Hippocampal formation (tissue), 2 donors: ENCODE results near the gene TTC21A.

ENCODE experiments used
- DNase-seq, 2 donors: peaks; one replicate each; lab custom pipeline; 2025; lab: John Stamatoyannopoulos, UW

The TTC21A gene

DNA sequence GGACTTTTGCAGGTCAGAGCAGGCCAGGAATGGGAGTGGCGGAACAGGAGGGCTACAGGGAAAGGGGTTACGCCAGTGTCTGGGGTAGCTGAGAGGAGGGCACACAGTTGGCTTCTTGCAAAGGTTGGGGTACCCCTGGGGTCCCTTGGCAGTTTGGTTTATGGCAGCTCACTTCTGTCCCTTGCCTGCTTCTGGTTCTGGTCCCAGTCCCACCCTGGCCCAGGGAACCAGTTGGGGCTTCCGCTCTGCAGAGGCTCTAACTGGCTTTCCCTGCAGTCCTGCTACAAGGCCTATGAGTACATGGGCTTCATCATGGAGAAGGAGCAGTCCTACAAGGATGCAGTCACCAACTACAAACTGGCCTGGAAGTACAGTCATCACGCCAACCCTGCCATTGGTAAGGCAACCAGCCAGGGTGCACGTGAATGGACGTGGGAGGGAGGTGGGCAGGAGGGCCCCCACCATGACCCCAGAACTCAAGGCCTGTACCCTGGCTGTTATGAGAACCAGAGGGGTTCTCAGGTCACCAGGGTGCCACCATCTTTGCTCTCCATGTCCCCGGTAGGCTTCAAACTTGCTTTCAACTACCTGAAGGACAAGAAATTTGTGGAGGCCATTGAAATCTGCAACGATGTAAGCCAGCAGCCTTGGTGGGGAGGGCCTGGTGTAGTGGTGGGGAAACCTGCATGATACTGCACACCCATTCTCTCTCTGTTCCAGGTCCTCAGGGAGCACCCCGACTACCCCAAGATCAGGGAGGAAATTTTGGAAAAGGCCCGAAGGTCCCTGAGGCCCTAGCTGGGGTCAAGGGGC, 30.7 kb downstream of the TTC21A start:
- no peak for DNase-seq

DNA sequence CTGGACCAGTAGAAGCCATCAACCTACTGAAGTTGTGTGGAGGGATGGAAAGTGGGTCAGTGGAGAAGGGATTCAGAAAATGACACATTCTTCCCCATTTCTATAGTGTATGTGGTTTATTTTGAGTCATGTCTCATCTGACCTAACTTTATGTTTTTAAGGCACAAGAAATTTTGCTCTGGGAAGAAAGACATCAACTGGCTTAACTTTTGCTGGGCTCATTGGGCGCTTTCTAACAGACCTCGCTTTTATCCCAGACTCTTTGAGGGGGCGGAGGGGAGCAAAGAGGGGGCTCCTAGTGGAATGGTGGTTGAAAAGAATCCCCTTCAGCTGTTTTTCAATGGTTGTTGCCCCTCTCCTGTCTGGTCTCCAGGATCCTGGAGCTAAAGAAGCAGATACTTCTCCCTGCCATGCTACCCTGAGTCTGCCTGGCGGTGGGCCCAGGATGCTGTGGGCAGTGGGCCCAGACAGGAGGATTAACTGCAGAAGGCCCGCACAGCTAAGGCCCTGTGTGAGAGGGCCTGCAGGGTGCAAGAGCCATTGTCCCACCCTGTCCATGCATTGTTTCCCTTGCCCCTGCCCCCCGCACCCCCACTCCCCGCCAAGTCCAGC, 31.4 kb downstream of the TTC21A start:
- peak; percentile 32 to 48 for DNase-seq

DNA sequence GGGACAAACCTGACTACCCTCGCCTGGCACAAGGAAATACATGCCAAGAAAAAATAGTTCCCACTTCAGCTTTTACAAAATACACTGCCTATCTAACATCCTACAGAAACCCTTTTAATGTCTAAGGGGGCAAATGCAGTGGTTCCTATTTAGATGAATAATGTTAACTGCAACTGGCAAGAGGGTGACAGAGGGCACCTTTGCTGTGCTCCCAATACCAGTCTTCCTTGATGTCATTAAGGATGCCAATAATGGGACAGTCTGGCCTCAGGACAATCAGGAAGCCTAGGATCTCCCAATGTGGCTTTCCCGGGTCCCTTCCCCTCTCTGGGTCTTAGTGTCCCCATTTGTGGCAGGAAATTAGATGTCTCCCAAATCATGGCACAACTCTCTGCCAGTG, 32.0 kb downstream of the TTC21A start:
- no peak for DNase-seq

DNA sequence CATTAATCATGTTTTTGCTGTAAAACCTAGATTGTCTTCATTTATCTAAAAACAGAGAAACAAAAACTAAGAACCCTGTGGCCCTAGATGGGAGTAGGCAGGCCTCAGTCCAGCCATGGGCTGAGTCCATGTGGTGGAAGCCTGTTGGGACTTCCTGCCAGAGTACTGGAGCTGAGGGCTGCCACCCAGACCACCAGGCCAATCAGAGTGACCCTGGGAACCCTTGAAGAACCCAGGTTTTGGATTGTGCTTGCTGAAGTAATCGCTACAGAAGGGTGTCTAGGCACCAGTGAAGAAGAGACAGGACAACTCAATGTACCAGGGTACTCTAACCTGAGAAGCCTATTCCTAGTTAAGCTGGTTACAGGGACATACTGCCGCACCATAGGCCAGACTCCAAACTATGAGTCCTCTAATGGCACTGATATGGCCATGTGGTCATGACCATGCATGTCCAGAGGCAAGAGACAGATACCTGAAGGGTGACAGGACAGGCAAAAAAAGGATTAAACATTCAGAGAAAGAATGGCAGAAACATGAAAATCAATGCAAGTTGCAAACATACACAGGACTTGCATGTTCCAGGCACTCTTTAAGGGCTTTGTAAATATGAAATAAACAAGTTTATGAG, 33.0 kb downstream of the TTC21A start:
- DNase-seq, result no peak

DNA sequence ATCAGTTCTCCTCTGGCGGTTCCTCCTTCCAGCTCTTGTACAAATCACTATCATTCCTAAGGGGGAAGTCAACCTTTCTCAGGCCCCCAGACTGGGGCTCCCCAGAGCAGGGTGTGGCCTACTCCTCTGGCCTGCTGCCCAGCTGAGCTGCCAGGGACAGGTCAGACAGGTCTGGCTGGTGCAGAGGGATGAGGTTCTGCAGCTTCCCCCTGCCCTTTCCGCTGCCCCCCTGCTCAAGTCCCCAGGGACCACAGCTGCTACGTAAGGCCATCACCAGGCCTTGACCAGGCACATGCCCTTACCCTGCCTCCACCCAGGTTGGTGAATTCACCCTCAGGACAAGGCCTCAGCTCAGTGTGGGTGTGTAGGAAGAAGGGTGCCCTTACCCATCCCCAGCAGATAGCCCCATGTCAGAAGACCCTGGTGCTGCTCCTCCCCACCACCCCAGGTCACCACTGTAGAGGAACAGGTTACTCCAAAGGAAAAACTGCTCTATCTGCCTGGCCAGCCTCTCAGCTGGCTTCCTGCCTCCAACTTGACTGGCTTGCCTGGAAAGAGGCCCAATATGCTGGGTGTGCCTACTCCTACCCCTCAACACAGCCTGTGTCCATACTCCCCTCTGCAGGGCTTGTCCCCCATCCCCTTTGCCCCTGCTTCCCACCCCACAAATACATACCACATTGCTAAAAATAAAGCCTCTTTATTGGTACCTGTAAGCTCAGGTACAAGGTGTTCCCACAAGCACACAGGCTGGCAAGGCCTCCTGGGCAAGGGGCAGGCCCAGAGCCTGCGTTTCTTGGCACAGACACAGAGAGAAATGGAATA, 33.9 kb downstream of the TTC21A start:
- DNase-seq, result no peak

DNA sequence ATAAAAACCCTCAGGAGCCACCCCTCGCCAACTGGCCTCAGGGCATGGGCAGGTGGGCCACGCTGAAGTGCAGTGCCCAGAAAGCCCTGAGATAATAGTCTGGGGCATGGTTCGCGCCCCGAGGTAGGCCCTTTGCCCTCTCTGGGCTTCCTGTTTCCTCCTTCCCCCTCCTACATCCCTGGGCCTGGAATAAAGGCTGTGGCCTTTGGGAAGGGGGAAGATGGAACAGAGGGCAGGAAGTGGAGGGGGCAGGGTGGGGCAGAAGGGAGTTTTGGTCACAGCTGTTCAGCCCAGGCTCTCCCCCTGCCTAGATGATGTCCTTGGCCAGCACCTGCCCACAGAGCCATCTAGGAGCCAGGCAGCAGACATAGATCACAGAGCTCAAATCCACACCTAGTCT, 34.6 kb downstream of the TTC21A start:
- DNase-seq, result no peak

DNA sequence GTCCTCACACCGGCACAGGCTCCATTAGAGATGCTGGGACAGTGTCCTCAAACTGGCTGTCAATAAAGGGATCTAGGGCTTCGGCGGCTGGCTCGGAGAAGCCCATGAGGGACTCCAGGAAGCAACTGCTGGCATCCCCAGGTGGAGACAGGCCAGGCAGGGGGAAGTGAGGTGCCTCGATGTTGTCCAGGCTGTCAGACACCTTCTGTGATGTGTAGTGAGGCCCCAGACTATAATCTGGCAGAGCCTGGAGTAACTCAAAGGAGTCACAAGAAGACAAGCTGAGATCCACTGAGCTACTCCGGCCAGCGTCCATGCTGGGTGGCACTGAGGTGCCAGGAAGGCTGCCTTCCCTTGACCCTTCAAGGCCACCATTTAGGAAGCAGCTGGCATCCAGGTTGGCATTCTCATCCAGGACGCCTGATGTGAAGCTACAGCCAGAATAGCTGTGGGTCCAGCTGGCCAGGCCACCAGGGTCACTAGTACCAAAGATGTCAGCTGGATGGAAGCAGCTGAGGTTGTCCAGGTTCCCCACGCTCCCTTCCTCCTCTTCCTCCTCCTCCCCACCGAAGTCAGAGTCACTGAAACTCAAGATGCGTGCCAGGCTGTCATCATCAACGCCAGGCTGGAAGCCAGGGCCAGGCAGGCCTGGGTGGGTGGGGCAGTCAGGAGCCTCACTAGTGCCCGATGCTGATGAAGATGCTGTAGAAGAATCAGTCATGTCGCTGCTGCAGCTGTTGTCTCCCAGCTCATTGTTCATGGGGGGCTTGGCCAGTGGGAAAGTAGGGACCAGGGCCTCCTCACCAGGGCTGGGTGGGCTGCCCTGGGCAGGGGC, 35.8 kb downstream of the TTC21A start:
- DNase-seq, result no peak

DNA sequence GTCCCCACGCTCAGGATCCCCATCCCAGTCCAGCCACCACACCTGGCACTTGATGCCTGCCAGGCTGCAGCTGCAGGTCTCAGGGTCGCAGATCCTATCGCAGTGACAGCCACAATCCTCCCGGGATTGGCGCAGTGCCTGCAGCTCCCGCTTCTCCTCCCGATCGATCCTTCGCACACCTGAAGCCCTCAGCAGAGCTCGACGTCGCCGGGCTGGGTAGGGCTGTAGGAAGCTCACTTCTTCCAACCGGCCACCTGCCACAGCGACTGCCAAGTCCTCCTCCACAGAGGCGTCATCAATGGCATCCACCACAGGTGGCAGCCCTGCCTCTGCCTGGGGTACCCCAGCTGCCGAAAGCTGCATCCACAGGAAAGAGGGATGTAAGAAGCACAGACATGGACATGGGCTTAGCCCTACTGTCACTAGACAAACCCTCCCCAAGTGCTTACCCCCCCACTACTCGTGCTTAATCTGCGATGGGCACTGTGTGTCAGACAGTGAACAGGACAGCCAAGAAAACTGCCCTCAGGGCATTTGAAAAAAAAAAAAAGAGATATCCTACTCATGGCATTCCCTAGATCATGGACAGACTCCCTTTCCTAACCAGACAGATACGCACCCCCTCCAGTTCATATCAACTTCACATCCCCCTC, 36.7 kb downstream of the TTC21A start:
- no peak for DNase-seq

DNA sequence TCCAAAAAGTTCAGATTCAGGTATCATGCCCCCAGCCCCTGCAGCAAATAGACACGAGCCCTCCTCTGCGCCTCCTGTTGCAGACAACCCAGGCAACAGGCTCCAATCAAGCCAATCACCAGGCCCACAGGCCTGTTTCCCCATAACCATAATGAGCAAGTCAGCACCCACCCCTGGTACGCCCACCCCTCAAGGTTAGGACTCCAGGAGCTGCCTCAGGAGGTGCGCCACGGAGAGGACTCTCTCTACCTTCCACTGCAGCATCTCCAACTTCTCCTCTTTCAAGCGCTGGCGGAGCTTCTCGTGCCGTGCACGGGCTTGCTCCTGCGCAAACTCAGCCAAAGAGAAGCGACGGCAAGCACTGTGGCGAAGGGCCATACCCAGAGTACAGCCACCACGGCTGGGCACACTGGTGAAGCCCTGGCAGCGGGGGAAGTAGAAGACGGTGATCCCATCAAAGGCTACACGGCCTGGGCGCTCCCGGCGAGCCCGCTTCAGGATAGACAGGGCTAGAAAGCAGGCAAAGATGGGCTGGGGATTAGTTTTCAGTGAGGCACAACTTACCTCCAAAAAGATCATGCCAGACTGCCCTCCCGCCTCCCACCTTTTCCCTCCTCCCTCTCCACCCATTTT, 37.4 kb downstream of the TTC21A start:
- DNase-seq, result no peak

DNA sequence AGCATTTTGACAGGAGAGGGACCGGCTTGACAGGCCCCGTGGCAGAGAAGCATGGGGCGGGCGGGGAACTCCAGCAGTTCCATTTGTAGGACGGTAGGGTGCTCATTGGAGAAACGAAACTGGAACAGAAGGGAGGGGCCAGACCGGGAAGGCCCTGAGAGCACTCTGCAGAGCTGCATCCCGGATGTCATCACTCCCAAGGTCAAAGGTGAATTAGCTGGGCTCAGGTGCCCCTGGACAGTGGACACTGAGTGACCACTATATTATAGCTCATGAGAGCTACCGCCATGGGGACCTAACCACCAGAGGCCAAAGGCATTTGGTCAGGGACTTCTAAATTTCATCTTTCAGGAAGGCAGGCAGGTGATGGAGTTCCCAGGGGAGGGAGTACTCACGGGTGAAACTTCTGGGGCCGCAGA, 38.6 kb downstream of the TTC21A start:
- no peak for DNase-seq

DNA sequence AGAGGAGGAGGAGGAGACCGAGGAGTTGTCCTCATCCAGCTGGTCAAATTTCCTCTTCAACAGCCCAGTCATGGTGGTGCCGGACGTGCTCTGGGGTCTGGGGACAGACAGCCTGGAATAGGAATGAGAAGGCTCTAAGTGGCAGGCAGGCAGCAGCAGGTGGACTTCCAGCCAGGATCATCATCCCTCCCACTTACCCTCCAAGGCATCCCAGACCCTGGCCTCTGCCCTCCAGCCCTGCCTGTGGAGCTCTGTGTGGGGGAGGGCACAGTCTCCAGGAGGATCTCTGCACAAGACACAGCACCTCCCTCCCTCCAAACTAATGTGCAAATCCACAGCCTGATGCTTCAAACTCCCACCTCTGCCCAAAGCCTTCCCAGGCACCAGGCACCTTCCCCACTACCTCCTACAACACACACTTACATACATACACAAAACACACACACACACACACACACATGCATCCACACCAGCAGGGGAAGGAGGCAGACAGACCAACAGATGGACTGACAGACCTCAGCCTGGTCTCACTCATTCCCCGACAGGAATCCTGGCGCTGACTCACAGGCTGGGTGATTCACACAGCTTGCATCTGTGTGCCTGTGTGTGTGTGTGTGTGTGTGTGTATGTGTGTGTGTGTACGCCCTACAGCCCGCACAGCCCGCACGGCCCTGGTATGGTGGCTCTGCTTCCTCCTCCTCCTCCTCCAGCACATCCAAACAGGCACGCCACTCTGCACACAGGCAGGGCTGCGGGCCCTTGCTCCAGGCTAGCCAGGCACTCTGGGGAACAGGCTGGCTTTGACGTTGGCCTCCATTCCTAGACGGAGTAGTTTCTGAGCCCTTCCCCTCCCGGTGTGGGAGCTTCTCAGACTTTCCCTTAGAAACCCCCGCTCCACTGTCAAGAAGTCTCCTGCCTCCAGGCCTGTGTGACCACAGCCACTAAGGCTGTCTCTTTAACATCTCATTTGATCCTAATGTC, 39.4 kb downstream of the TTC21A start:
- peak in 1 of 2 donors; percentile 33 for DNase-seq

DNA sequence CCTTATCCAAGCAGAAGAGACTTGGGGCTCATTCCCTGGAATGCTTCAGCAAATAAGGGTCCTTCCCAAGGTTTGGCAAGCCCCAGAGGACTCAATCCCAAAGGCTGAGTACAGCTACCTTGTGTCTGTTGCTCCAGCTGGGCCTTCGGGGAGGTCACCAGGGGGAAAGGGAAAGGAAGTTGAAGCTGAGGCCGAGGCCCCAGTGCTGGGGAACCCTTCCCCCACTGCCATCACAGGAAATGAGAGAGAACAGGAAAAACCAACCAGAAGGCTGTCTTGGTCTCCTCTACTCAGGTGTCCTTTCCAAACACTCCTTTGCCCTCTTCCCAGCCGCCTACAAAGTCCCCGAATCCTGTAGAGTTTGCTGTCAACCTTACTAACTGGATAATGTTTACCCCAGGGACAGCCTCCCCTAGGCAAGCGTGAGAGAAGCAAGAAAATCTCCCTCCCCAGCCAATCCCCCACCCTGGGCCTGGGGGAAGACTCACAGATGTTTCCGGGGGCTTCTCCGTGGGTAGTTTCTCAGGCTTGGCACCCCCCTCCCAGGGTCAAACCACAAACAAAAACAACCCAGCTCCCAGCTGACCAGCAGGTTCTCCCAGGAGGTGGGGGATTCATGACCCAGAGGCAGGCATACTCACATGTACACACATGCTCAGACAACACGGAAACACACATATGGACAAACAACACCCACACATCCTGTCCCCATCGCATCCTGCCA, 40.4 kb downstream of the TTC21A start:
- no peak for DNase-seq

DNA sequence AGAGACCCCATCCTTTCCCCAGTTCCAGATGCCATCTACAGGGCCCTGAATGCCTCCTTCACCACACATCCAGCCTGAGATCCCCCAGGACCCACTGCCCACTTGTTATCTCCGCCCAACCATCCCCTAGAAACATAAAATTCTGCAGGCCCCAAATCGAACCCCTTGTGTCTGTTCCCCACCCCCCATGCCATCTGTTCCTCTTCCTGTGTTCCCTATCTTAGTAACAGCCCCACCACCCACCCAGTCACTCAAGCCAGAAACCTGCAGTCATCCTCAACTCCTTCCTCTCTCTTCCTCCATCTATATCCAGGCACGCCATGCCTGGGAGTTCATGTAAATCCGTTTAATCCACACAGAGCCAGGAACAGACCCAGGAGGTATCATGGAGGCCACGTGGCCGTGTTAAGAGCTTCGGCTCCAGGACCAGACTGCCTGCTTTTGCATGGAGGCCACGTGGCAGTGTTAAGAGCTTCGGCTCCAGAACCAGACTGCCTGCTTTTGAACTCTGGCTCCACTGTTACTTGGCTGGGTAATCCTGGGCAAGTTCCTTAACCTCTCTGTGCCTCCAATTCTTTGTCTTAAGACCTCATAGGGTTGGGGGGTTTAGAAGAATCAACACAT, 41.1 kb downstream of the TTC21A start:
- peak in 1 of 2 donors; percentile 17 for DNase-seq

DNA sequence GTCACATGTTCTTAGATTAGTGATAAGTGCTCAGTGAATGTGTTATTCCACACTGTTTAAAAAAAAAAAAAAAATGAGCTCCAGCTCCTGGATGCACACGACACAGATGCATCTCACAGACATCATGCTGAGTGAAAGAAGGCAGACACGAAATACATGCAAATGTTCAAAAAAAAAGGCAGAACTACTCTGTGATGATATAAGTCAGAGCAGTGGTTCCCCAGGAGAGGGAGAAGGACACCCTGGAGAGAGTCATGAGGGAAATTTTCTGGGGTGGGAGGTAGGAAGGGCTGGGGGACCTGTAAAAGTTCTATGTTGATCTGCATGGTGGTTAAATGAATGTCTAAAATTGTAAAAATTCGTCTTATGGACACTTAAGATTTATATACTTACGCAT, 41.6 kb downstream of the TTC21A start:
- DNase-seq, result no peak

DNA sequence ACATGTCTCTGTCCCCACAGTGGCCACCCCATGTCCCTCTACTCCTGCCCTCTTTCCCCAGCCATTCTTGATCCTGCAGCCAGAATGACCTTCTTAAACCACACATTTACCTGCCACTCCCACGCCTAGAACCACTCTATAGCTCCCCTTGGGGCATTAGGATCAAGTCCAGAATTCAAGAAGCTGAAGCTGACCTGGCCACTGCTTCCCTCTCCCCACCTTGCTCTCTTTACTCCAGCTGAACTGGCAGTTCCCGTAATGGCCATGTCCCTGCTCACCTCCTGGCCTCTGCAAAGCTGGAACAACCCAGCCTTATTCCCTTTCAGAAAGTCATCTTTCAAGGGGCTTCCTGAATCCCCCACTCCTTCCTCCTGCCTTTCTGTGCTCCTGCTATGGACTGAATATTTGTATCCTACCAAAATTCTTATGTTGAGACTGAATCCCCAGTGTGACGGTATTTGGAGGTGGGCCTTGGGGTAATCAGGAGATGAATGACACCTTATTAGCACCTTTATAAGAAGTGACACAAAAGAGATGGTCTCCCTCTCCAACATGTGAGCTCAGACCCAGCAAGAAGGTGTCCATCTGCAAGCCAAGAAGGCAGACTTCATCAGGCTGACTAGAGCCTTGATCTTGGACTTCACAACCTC, 42.1 kb downstream of the TTC21A start:
- no peak for DNase-seq

DNA sequence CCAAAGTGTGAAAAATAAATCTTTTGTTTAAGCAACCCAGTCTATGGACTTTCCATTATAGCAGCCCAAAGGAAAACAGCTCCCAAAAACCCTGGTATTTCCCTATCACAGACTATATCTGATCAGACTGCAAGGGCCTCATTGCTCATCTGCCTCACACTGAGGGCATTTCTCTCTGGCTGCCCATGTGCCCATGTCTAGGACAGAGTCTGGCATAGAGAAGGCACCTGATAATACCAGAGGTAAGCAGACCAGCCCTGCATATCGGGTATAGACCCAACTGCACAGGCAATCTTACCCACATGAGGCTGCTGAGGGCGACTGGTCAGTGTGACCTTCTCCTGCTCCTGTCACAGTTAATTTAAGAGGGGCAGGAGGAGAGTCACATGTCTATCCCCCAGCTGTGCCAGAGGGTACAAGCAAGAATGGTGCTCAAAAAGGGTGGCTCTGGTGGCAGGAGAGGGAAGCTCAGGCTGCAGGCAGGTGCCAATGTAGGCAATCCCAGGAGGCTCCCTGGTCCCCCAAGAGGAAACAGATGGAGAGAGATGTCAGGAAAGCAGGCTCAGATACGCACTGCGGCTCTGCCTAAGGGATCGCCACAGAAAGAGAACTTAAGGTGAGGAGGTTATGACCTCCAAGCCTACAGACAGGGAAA, 42.8 kb downstream of the TTC21A start:
- DNase-seq, result no peak
